ENCODE results near the gene SETD1A.

GRCh38 chr16:30929167-30929566 is 28.4 kb upstream of the SETD1A start:
- TF ChIP-seq, protein P1, sequence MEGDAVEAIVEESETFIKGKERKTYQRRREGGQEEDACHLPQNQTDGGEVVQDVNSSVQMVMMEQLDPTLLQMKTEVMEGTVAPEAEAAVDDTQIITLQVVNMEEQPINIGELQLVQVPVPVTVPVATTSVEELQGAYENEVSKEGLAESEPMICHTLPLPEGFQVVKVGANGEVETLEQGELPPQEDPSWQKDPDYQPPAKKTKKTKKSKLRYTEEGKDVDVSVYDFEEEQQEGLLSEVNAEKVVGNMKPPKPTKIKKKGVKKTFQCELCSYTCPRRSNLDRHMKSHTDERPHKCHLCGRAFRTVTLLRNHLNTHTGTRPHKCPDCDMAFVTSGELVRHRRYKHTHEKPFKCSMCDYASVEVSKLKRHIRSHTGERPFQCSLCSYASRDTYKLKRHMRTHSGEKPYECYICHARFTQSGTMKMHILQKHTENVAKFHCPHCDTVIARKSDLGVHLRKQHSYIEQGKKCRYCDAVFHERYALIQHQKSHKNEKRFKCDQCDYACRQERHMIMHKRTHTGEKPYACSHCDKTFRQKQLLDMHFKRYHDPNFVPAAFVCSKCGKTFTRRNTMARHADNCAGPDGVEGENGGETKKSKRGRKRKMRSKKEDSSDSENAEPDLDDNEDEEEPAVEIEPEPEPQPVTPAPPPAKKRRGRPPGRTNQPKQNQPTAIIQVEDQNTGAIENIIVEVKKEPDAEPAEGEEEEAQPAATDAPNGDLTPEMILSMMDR (IDR thresholded peaks at IDR 0.05; ENCODE audit: low read depth, low read length) = no peak
- TF ChIP-seq EZH2phosphoT487 (IDR thresholded peaks at IDR 0.05; ENCODE audit: low read depth) = no peak
